K562 (cell line): ENCODE measurements around the gene C1QTNF3. TPM values are rescaled to one million over a fixed set of nuclear protein-coding genes. Genes with fewer than 3 reads are reported as not detected.

Source experiments
- ATAC-seq: fragments of 200-7000 bp; cut with Tn5 transposase; 3 replicates; pipeline ENCODE4 v1.9.1; 2020; ENCODE audit warnings: moderate library complexity
- BruUV-seq: library from RNA; stranded (reverse); fragments of 400-500 nt; replicated peaks from 2 replicates; lab custom pipeline; 2021; lab: Mats Ljungman, UMichigan
- CTCF ChIA-PET: fragments of 300-600 bp; formaldehyde crosslinking; extraction: SDS; loops from one replicate; lab custom pipeline; 2021; ENCODE audit warnings: low intra/inter-chr PET ratio; lab: Yijun Ruan, JAX
- POLR2A ChIA-PET: fragments of 300-600, 350-650 bp; sonication (Branson Sonifier 250); formaldehyde crosslinking; extraction: SDS; loops from one replicate; lab custom pipeline; 2021; ENCODE audit warnings: antibody characterized with exemption, inconsistent platforms; lab: Yijun Ruan, JAX
- DNase-seq, 4 experiments: peaks; one replicate each; pipeline versions ENCODE4 v3.0.0 to v3.0.0-alpha.2; 2011 to 2018; ENCODE audit warnings: low spot score in 3 of 4, mixed read lengths in 3 of 4; ENCODE audit errors: extremely low read depth in 1 of 4
- FAIRE-seq: peaks from 2 replicates; lab custom pipeline; 2011; peaks lifted over from hg19 to GRCh38; lab: Jason Lieb, UNC
- H2AFZ ChIP-seq: 2 replicates; pipeline ENCODE4 v1.6.0; 2011; ENCODE audit warnings: low read depth, low read length, control low read depth, inconsistent platforms
- H3K27ac ChIP-seq: fragments of 200-600 bp; 3 replicates; pipeline ENCODE4 v1.8.0; 2011; ENCODE audit warnings: low read depth, mild to moderate bottlenecking, control low read depth, inconsistent platforms, low read length, moderate library complexity, mixed read lengths; ENCODE audit errors: extremely low read depth
- H3K27me3 ChIP-seq, 2 experiments: fragments of 300-600 bp in 1 of 2; 2 replicates in 1 of 2; 3 replicates in 1 of 2; pipeline versions ENCODE4 v1.6.0 to v1.8.0; 2011; ENCODE audit warnings: inconsistent platforms in 2 of 2, low read length in 2 of 2, mild to moderate bottlenecking in 1 of 2, mixed read lengths in 1 of 2, moderate library complexity in 1 of 2; ENCODE audit not compliant: control insufficient read depth in 2 of 2, insufficient read depth in 2 of 2
- H3K36me3 ChIP-seq: fragments of 300-600 bp; 3 replicates; pipeline ENCODE4 v1.8.0; 2011; ENCODE audit warnings: mild to moderate bottlenecking, low read length, inconsistent platforms; ENCODE audit not compliant: control insufficient read depth, insufficient read depth
- H3K4me1 ChIP-seq, 2 experiments: fragments of 200-600 bp in 1 of 2; replicated peaks in 1 of 2; 2 replicates in 1 of 2; 3 replicates in 1 of 2; pipeline versions ENCODE4 v1.5.1 to v1.8.0; 2011; ENCODE audit warnings: inconsistent platforms in 2 of 2, low read length in 2 of 2, mild to moderate bottlenecking in 1 of 2, mixed read lengths in 1 of 2, moderate library complexity in 1 of 2; ENCODE audit not compliant: control insufficient read depth in 2 of 2, insufficient read depth in 2 of 2
- H3K4me2 ChIP-seq: 2 replicates; pipeline ENCODE4 v1.6.1; 2011; ENCODE audit warnings: low read length, control low read depth, inconsistent platforms, mixed read lengths; ENCODE audit not compliant: insufficient read depth
- H3K4me3 ChIP-seq: fragments of 200-600 bp; sonication (generic), shearing (Covaris generic); 2 replicates; pipeline ENCODE4 v1.5.1; 2016; ENCODE audit warnings: control low read depth, inconsistent platforms
- H3K79me2 ChIP-seq: fragments of 200-600 bp; 3 replicates; pipeline ENCODE4 v1.8.0; 2011; ENCODE audit warnings: low read length, inconsistent platforms; ENCODE audit not compliant: control insufficient read depth, insufficient read depth
- H3K9ac ChIP-seq, 2 experiments: 2 replicates each; pipeline versions ENCODE4 v1.6.0 to v1.6.1; 2011; ENCODE audit warnings: low read depth in 2 of 2, low read length in 2 of 2, control low read depth in 1 of 2, inconsistent platforms in 1 of 2, mild to moderate bottlenecking in 1 of 2, mixed read lengths in 1 of 2; ENCODE audit not compliant: insufficient read depth in 1 of 2
- H3K9me1 ChIP-seq: one replicate; pipeline ENCODE4 v1.6.0; 2011; ENCODE audit warnings: inconsistent platforms, mild to moderate bottlenecking, low read length, moderate library complexity; ENCODE audit not compliant: control insufficient read depth, insufficient read depth
- H3K9me3 ChIP-seq: replicated peaks from 2 replicates; pipeline ENCODE4 v1.5.1; 2011; ENCODE audit warnings: low read depth, low read length, inconsistent platforms; ENCODE audit not compliant: control insufficient read depth, insufficient read depth
- H4K20me1 ChIP-seq: replicated peaks from 2 replicates; pipeline ENCODE4 v1.6.1; 2011; ENCODE audit warnings: low read length, inconsistent platforms, mixed read lengths; ENCODE audit not compliant: control insufficient read depth, insufficient read depth
- E2F6 ChIP-seq, 2 experiments: IDR thresholded peaks; 2 replicates each; pipeline ENCODE4 v1.6.1; 2011; ENCODE audit warnings: borderline replicate concordance in 1 of 2, control low read depth in 1 of 2, low read depth in 1 of 2, low read length in 1 of 2, mild to moderate bottlenecking in 1 of 2, mixed read lengths in 1 of 2, moderate library complexity in 1 of 2; ENCODE audit not compliant: insufficient read depth in 1 of 2, insufficient read length in 1 of 2, poor library complexity in 1 of 2, severe bottlenecking in 1 of 2; ENCODE audit errors: extremely low read depth in 1 of 2
- FOXP4 ChIP-seq: sonication (generic); formaldehyde crosslinking; IDR thresholded peaks from 2 replicates; pipeline ENCODE4 v1.8.0; 2022; ENCODE audit warnings: mild to moderate bottlenecking, missing genetic modification reagents, borderline replicate concordance
- HLTF ChIP-seq: fragments of 450-650 bp; IDR thresholded peaks from 2 replicates; pipeline ENCODE4 v1.6.1; 2016
- HNRNPLL ChIP-seq: fragments of 200-400 bp; formaldehyde crosslinking; IDR thresholded peaks from 2 replicates; pipeline ENCODE4 v1.6.1; 2017; ENCODE audit warnings: low read length, low read depth, mild to moderate bottlenecking; ENCODE audit not compliant: poor library complexity, severe bottlenecking
- LCOR ChIP-seq: sonication (generic); formaldehyde crosslinking; IDR thresholded peaks from 2 replicates; pipeline ENCODE4 v1.8.0; 2022; ENCODE audit warnings: mild to moderate bottlenecking, missing genetic modification reagents
- RBFOX2 ChIP-seq: fragments of 200-400 bp; formaldehyde crosslinking; IDR thresholded peaks from 2 replicates; pipeline ENCODE4 v1.6.1; 2017; ENCODE audit warnings: low read depth, mild to moderate bottlenecking, low read length, moderate library complexity
- SREBF1 ChIP-seq: fragments of 150-350 bp; IDR thresholded peaks from 2 replicates; pipeline ENCODE4 v1.6.1; 2014; ENCODE audit warnings: antibody characterized with exemption, low read depth, low read length, borderline replicate concordance
- TFAP4 ChIP-seq: sonication (generic); formaldehyde crosslinking; IDR thresholded peaks from 2 replicates; pipeline ENCODE4 v1.8.0; 2022; ENCODE audit warnings: missing genetic modification reagents, mild to moderate bottlenecking, moderate library complexity, borderline replicate concordance
- ZBTB5 ChIP-seq: fragments of 450-650 bp; IDR thresholded peaks from 2 replicates; pipeline ENCODE4 v1.6.1; 2017; ENCODE audit warnings: antibody characterized with exemption
- in situ Hi-C: fragments of 300-500 bp; cut with MboI; formaldehyde crosslinking; loops from 4 replicates; pipeline ENCODE4 v1.15.0; 2018; ENCODE audit warnings: inconsistent platforms, mixed read lengths
- intact Hi-C: fragments of 100-400 bp; cut with micrococcal nuclease; formaldehyde crosslinking; loops from 2 replicates; pipeline ENCODE4 v1.14.2; 2022
- polyA plus RNA-seq, 8 experiments: library from polyadenylated mRNA; depleted of rRNA in 4 of 8; stranded (reverse) in 5 of 8; unstranded in 3 of 8; fragments of >200 nt; fragmentation: Nextera tagmentation in 2 of 8; fragmentation: Illumina TruSeq in 1 of 8; extraction: Ambion mirVana in 2 of 8; extraction: Trizol in 1 of 8; gene quantifications; 2 replicates each; pipeline versions ENCODE4 v1.2.1 to v1.2.3, GENCODE V29; 2011 to 2014; ENCODE audit warnings: inconsistent platforms in 1 of 8, missing spikeins in 1 of 8
- total RNA-seq, 7 experiments: library from RNA; depleted of rRNA in 6 of 7; stranded (reverse); fragments of >200 nt in 6 of 7; fragmentation: Illumina TruSeq in 2 of 7; extraction: Trizol in 2 of 7; gene quantifications; 2 replicates each; pipeline versions ENCODE4 v1.2.1 to v1.2.3, GENCODE V29; 2011 to 2021; ENCODE audit warnings: low replicate concordance in 1 of 7

C1QTNF3 gene
- total and polyA plus RNA-seq, 9 of the 15 experiments (the other 6 are each of a cell fraction or from before 2014, with no cell fraction given): 0.51 to 3.3 (median 2.0) TPM

- no peak for TF ChIP-seq ZBTB5
These were observed 4.1 kb upstream of the C1QTNF3 start (continued) for GRCh38 chr5:34047143-34047542.

GRCh38 chr5:34045996-34046395 lies 3.0 kb upstream of the C1QTNF3 start:
- intact Hi-C loops: no loop called here
- Histone ChIP-seq H3K9me1 (no peaks in the 10 kb centered on the region), H3K79me2 (no peaks in the 10 kb centered on the region), H3K9ac (no peak overlapping the region), H3K27me3 (peaks cover 4 to 9% of the 10 kb centered on the region in 2 experiments; a peak in 1 of 5 replicates), H3K27ac (no peak overlapping the region), H2AFZ (no peak overlapping the region), H4K20me1 (0 out of 2 replicates have a peak, but pooled peaks cover 4% of the 10 kb centered on the region), H3K36me3 (no peaks in the 10 kb centered on the region), H3K4me1 (no peaks in the 10 kb centered on the region), H3K4me3 (no peak overlapping the region), H3K9me3 (no peaks in the 10 kb centered on the region), H3K4me2 (no peak overlapping the region)
- no peak for ATAC-seq
- TF ChIP-seq RBFOX2 (no peak), LCOR (no peak), FOXP4 (CRISPR knock-in tag) (no peak), SREBF1 (no peak), HNRNPLL (no peak), HLTF (no peak), TFAP4 (CRISPR knock-in tag) (no peak), E2F6 (IDR thresholded peaks at IDR 0.05; ENCODE audit: borderline replicate concordance in 1 of 2, extremely low read depth in 1 of 2, insufficient read depth in 1 of 2, insufficient read length in 1 of 2, low read depth in 1 of 2, low read length in 1 of 2, poor library complexity in 1 of 2, severe bottlenecking in 1 of 2) (no peak)
- ChIA-PET CTCF (no interaction called here), POLR2A (interaction anchor here (1.4 kb wide), 1 partner anchor 10 kb away, joined by 5 read pairs; no protein-coding TSS in a partner anchor)
- in situ Hi-C loops: no loop called here
- no peak for FAIRE-seq
- no TSS peak for BruUV-seq
- no peak for DNase-seq
